ENCODE data around the gene PIK3R6. TPM values are rescaled to one million over a fixed set of nuclear protein-coding genes. Genes with fewer than 3 reads are reported as not detected.

The PIK3R6 gene
- polyA plus RNA-seq, 1 of the 3 experiments (the other 2 are of a cell fraction), result 0.03 TPM

GRCh38 chr17:8865811-8866210 is 1.7 kb downstream of the PIK3R6 start:
- Histone ChIP-seq H3K79me2 (ENCODE audit: insufficient read depth) (no peaks in the 10 kb centered on the region), H3K4me2 (no peak overlapping the region), H3K9me3 (no peaks in the 10 kb centered on the region), H2AFZ (ENCODE audit: low read depth) (no peak overlapping the region), H3K4me1 (ENCODE audit: control insufficient read depth in 1 of 2, insufficient read depth in 2 of 2, low read depth in 1 of 2, low read length in 1 of 2) (no peaks in the 10 kb centered on the region), H3K9me2 (no peaks in the 10 kb centered on the region), H3K27me3 (ENCODE audit: insufficient read depth) (peaks cover 72% of the 10 kb centered on the region), H3F3A (replicated peaks; ENCODE audit: insufficient read depth) (no peaks in the 10 kb centered on the region), H3K9ac (no peak overlapping the region), H4K20me1 (ENCODE audit: insufficient read depth) (no peaks in the 10 kb centered on the region), H3K4me3 (ENCODE audit: low read depth in 2 of 2, low read length in 1 of 2) (no peak overlapping the region), H3K36me3 (replicated peaks in 1 of 2; ENCODE audit: control insufficient read depth in 1 of 2, insufficient read depth in 2 of 2, low read length in 1 of 2) (no peaks in the 10 kb centered on the region), H3K27ac (ENCODE audit: low read depth in 2 of 2, low read length in 1 of 2) (no peak overlapping the region)
- ChIA-PET POLR2A (no interaction called here), CTCF (interaction anchor here (1.0 to 1.9 kb wide), 3 partner anchors 23 to 80 kb away, joined by 3 to 6 read pairs (median 3); no protein-coding TSS in a partner anchor)
- WGBS (ENCODE audit: low lambda C conversion rate), result 31% methylated on average over 7 of the region's 7 CpGs
- TF ChIP-seq YY1 (IDR thresholded peaks at IDR 0.05; ENCODE audit: low read depth), result no peak
- no peak for TF ChIP-seq TEAD4 (IDR thresholded peaks at IDR 0.05; ENCODE audit: borderline replicate concordance, insufficient read depth)
- no peak for TF ChIP-seq CHD2 (IDR thresholded peaks at IDR 0.05; ENCODE audit: low read length, partially characterized antibody)
- TF ChIP-seq, protein P1, sequence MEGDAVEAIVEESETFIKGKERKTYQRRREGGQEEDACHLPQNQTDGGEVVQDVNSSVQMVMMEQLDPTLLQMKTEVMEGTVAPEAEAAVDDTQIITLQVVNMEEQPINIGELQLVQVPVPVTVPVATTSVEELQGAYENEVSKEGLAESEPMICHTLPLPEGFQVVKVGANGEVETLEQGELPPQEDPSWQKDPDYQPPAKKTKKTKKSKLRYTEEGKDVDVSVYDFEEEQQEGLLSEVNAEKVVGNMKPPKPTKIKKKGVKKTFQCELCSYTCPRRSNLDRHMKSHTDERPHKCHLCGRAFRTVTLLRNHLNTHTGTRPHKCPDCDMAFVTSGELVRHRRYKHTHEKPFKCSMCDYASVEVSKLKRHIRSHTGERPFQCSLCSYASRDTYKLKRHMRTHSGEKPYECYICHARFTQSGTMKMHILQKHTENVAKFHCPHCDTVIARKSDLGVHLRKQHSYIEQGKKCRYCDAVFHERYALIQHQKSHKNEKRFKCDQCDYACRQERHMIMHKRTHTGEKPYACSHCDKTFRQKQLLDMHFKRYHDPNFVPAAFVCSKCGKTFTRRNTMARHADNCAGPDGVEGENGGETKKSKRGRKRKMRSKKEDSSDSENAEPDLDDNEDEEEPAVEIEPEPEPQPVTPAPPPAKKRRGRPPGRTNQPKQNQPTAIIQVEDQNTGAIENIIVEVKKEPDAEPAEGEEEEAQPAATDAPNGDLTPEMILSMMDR (IDR thresholded peaks at IDR 0.05), result no peak
- TF ChIP-seq, protein P2, sequence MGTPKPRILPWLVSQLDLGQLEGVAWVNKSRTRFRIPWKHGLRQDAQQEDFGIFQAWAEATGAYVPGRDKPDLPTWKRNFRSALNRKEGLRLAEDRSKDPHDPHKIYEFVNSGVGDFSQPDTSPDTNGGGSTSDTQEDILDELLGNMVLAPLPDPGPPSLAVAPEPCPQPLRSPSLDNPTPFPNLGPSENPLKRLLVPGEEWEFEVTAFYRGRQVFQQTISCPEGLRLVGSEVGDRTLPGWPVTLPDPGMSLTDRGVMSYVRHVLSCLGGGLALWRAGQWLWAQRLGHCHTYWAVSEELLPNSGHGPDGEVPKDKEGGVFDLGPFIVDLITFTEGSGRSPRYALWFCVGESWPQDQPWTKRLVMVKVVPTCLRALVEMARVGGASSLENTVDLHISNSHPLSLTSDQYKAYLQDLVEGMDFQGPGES (IDR thresholded peaks at IDR 0.05; ENCODE audit: low read depth, low read length), result no peak
- no peak for DNase-seq

DNA sequence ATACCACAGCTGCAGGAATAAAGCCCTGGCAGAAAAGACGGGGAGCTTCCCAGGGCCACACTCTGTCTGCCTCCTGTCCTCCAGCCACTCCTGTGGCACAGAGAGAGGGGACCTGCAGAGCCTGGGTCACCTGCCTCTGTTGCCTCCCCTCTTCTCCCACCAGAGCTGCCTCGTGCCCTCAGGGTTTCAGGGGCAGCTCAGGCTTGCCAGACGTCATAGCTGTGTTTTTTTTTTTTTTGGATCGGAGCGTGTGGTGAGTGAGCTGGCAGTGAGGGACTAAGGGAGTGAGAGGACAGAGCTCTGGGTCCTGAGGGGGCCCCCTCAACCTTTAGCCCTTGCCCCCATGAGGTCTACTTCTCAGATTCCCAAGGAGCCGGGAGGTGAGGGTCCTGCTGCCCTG is 2.1 kb downstream of the PIK3R6 start:
- Histone ChIP-seq H3F3A (replicated peaks; ENCODE audit: insufficient read depth) (no peaks in the 10 kb centered on the region), H3K4me1 (ENCODE audit: control insufficient read depth in 1 of 2, insufficient read depth in 2 of 2, low read depth in 1 of 2, low read length in 1 of 2) (no peaks in the 10 kb centered on the region), H3K79me2 (ENCODE audit: insufficient read depth) (no peaks in the 10 kb centered on the region), H3K4me2 (no peak overlapping the region), H2AFZ (ENCODE audit: low read depth) (no peak overlapping the region), H3K27ac (ENCODE audit: low read depth in 2 of 2, low read length in 1 of 2) (no peak overlapping the region), H4K20me1 (ENCODE audit: insufficient read depth) (no peaks in the 10 kb centered on the region), H3K9me3 (no peaks in the 10 kb centered on the region), H3K9me2 (no peaks in the 10 kb centered on the region), H3K36me3 (replicated peaks in 1 of 2; ENCODE audit: control insufficient read depth in 1 of 2, insufficient read depth in 2 of 2, low read length in 1 of 2) (no peaks in the 10 kb centered on the region), H3K9ac (no peak overlapping the region), H3K4me3 (ENCODE audit: low read depth in 2 of 2, low read length in 1 of 2) (no peak overlapping the region), H3K27me3 (ENCODE audit: insufficient read depth) (peaks cover 68% of the 10 kb centered on the region)
- WGBS (ENCODE audit: low lambda C conversion rate), result 13% methylated on average over 6 of the region's 6 CpGs
- TF ChIP-seq, protein P2 (IDR thresholded peaks at IDR 0.05; ENCODE audit: low read depth, low read length), result no peak
- no peak for TF ChIP-seq FOSL2 (IDR thresholded peaks at IDR 0.05; ENCODE audit: borderline replicate concordance, low read depth)
- TF ChIP-seq FOXJ3 (CRISPR knock-in tag; IDR thresholded peaks at IDR 0.05), result no peak
- TF ChIP-seq EZH2phosphoT487 (IDR thresholded peaks at IDR 0.05; ENCODE audit: borderline replicate concordance, low read depth), result no peak
- TF ChIP-seq REST (IDR thresholded peaks at IDR 0.05; ENCODE audit: low read depth, low read length), result no peak
- TF ChIP-seq MXI1 (IDR thresholded peaks at IDR 0.05; ENCODE audit: low read depth, low read length), result no peak
- no peak for TF ChIP-seq EP300 (IDR thresholded peaks at IDR 0.05; ENCODE audit: borderline replicate concordance in 1 of 2, low read depth in 1 of 2, low read length in 1 of 2)
- no peak for TF ChIP-seq ELF1 (IDR thresholded peaks at IDR 0.05)
- TF ChIP-seq RFX5 (IDR thresholded peaks at IDR 0.05; ENCODE audit: low read length), result no peak
- ChIA-PET CTCF (interaction anchor here (1.0 to 1.9 kb wide), 3 partner anchors 23 to 80 kb away, joined by 3 to 6 read pairs (median 3); no protein-coding TSS in a partner anchor), POLR2A (no interaction called here)
- DNase-seq, result no peak
